HEK293 (cell line): ENCODE measurements around the gene TSPAN9.
A peak's percentile ranks its signal among the peaks of the same experiment; 100 is the strongest.

Source experiments
- CTCF ChIA-PET: fragments of 350-600 bp; formaldehyde crosslinking; extraction: SDS; loops from one replicate; lab custom pipeline; 2021; ENCODE audit warnings: antibody characterized with exemption; lab: Yijun Ruan, JAX
- POLR2A ChIA-PET: fragments of 300-600 bp; formaldehyde crosslinking; extraction: SDS; loops from one replicate; lab custom pipeline; 2020; ENCODE audit warnings: antibody characterized with exemption, inconsistent platforms; lab: Yijun Ruan, JAX
- H3K27ac ChIP-seq: fragments of 200-500 bp; sonication (Bioruptor generic); 2 replicates; pipeline ENCODE4 v1.5.1; 2014; ENCODE audit warnings: low read depth, low read length, control low read depth, inconsistent platforms; ENCODE audit errors: extremely low read depth
- H3K36me3 ChIP-seq, 2 experiments: fragments of 200-500 bp in 1 of 2; sonication (Bioruptor generic) in 1 of 2; 1 replicate in 1 of 2; 2 replicates in 1 of 2; pipeline ENCODE4 v1.5.1; 2014 to 2017; ENCODE audit warnings: inconsistent platforms in 2 of 2, low read length in 2 of 2; ENCODE audit not compliant: control insufficient read depth in 2 of 2, insufficient read depth in 1 of 2
- H3K4me1 ChIP-seq: fragments of 200-500 bp; sonication (Bioruptor generic); 2 replicates; pipeline ENCODE4 v1.5.1; 2014; ENCODE audit warnings: mild to moderate bottlenecking, low read length, inconsistent platforms; ENCODE audit not compliant: control insufficient read depth, insufficient read depth
- H3K4me3 ChIP-seq: 2 replicates; pipeline ENCODE4 v1.5.1; 2011; ENCODE audit warnings: low read depth, mild to moderate bottlenecking, control low read depth, low read length, moderate library complexity
- H3K9me3 ChIP-seq: fragments of 200-500 bp; sonication (Bioruptor generic); 2 replicates; pipeline ENCODE4 v1.5.1; 2014; ENCODE audit warnings: low read depth, low read length, inconsistent platforms; ENCODE audit not compliant: control insufficient read depth, insufficient read depth
- PATZ1 ChIP-seq: fragments of 450-650 bp; formaldehyde crosslinking; IDR thresholded peaks from 2 replicates; pipeline ENCODE4 v1.5.1; 2016; ENCODE audit warnings: missing biosample characterization, missing genetic modification characterization
- SP3 ChIP-seq: fragments of 450-650 bp; formaldehyde crosslinking; IDR thresholded peaks from 2 replicates; pipeline ENCODE4 v1.5.1; 2016; ENCODE audit warnings: missing biosample characterization, missing genetic modification characterization
- SP7 ChIP-seq: fragments of 450-650 bp; formaldehyde crosslinking; IDR thresholded peaks from 2 replicates; pipeline ENCODE4 v1.5.1; 2016; ENCODE audit warnings: missing biosample characterization, missing genetic modification characterization
- ZNF121 ChIP-seq: fragments of 450-650 bp; formaldehyde crosslinking; IDR thresholded peaks from 2 replicates; pipeline ENCODE4 v1.5.1; 2016; ENCODE audit warnings: missing biosample characterization, missing genetic modification characterization
- ZNF169 ChIP-seq: fragments of 450-650 bp; formaldehyde crosslinking; IDR thresholded peaks from 2 replicates; pipeline ENCODE4 v1.5.1; 2016; ENCODE audit warnings: missing biosample characterization, missing genetic modification characterization
- ZNF214 ChIP-seq: fragments of 450-650 bp; formaldehyde crosslinking; IDR thresholded peaks from 2 replicates; pipeline ENCODE4 v1.5.1; 2017; ENCODE audit warnings: missing biosample characterization, mild to moderate bottlenecking, missing genetic modification characterization, borderline replicate concordance
- ZNF335 ChIP-seq: fragments of 450-650 bp; formaldehyde crosslinking; conservative IDR thresholded peaks from 2 replicates; pipeline ENCODE4 v1.5.1; 2016; ENCODE audit warnings: missing biosample characterization, missing genetic modification characterization
- ZNF510 ChIP-seq: fragments of 450-650 bp; formaldehyde crosslinking; IDR thresholded peaks from 2 replicates; pipeline ENCODE4 v1.5.1; 2018; ENCODE audit warnings: mild to moderate bottlenecking, missing genetic modification characterization, missing biosample characterization; ENCODE audit not compliant: insufficient replicate concordance
- ZNF600 ChIP-seq: fragments of 450-650 bp; formaldehyde crosslinking; IDR thresholded peaks from 2 replicates; pipeline ENCODE4 v1.5.1; 2016; ENCODE audit warnings: missing biosample characterization, missing genetic modification characterization
- ZNF660 ChIP-seq: fragments of 450-650 bp; IDR thresholded peaks from 2 replicates; pipeline ENCODE4 v1.5.1; 2018; ENCODE audit warnings: missing biosample characterization, mild to moderate bottlenecking, missing genetic modification characterization
- ZNF664 ChIP-seq: fragments of 450-650 bp; formaldehyde crosslinking; IDR thresholded peaks from 2 replicates; pipeline ENCODE4 v1.5.1; 2016; ENCODE audit warnings: missing biosample characterization, missing genetic modification characterization
- ZNF777 ChIP-seq: fragments of 450-650 bp; formaldehyde crosslinking; IDR thresholded peaks from 2 replicates; pipeline ENCODE4 v1.5.1; 2017; ENCODE audit warnings: missing biosample characterization, missing genetic modification characterization, borderline replicate concordance
- ZNF843 ChIP-seq: fragments of 450-650 bp; formaldehyde crosslinking; IDR thresholded peaks from 2 replicates; pipeline ENCODE4 v1.5.1; 2016; ENCODE audit warnings: missing biosample characterization, missing genetic modification characterization
- ZSCAN30 ChIP-seq: fragments of 450-650 bp; IDR thresholded peaks from 2 replicates; pipeline ENCODE4 v1.5.1; 2018; ENCODE audit warnings: missing biosample characterization, mild to moderate bottlenecking, missing genetic modification characterization, moderate library complexity
- TF ChIP-seq, protein P1 (sequence below): fragments of 450-650 bp; IDR thresholded peaks from 2 replicates; pipeline ENCODE4 v1.5.1; 2018; ENCODE audit warnings: missing biosample characterization, missing genetic modification characterization
- TF ChIP-seq, protein P2 (sequence below): fragments of 450-650 bp; formaldehyde crosslinking; IDR thresholded peaks from 2 replicates; pipeline ENCODE4 v1.5.1; 2016; ENCODE audit warnings: missing biosample characterization, missing genetic modification characterization, borderline replicate concordance
- TF ChIP-seq, protein P3 (sequence below): fragments of 450-650 bp; formaldehyde crosslinking; conservative IDR thresholded peaks from 2 replicates; pipeline ENCODE4 v1.5.1; 2016; ENCODE audit warnings: low read depth, missing biosample characterization, missing genetic modification characterization

The TSPAN9 gene

DNA sequence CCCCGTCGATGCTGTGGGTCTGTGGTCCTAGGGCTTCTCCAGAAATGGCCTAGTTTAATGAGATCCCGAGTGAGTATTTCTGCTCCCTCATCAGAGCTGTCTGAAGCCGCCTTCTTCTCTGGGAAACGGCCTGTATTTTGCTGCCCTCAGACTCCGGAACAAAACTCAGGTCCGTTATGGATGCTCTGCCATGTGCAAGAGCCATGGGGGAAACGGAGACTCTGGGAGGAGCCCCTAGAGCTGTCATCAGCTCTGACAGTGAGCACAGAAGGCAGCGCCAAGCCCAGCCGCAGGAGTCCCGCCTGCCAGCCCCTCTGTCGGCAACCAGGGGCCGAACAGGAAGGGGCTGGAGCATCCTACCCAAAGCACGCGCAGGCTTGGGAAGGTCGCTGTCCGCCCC lies 221.4 kb downstream of the TSPAN9 start:
- CTCF ChIA-PET, result interaction anchor here (0.5 to 4.8 kb wide), 16 partner anchors 17 to 739 kb away, joined by 3 to 124 read pairs (median 7); no protein-coding TSS in a partner anchor
- Histone ChIP-seq H3K4me3 (no peak overlapping the region), H3K4me1 (no peaks in the 10 kb centered on the region; the same call in 1 of the 2 replicates), H3K9me3 (no peaks in the 10 kb centered on the region), H3K27ac (no peak overlapping the region), H3K36me3 (no peaks in the 10 kb centered on the region)
- TF ChIP-seq ZNF214 (tag by site-specific recombination), result no peak
- TF ChIP-seq ZNF843, result no peak
- TF ChIP-seq, protein P1, sequence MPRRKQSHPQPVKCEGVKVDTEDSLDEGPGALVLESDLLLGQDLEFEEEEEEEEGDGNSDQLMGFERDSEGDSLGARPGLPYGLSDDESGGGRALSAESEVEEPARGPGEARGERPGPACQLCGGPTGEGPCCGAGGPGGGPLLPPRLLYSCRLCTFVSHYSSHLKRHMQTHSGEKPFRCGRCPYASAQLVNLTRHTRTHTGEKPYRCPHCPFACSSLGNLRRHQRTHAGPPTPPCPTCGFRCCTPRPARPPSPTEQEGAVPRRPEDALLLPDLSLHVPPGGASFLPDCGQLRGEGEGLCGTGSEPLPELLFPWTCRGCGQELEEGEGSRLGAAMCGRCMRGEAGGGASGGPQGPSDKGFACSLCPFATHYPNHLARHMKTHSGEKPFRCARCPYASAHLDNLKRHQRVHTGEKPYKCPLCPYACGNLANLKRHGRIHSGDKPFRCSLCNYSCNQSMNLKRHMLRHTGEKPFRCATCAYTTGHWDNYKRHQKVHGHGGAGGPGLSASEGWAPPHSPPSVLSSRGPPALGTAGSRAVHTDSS (tag by site-specific recombination), result no peak
- TF ChIP-seq ZNF510 (tag by site-specific recombination), result no peak
- TF ChIP-seq, protein P2, sequence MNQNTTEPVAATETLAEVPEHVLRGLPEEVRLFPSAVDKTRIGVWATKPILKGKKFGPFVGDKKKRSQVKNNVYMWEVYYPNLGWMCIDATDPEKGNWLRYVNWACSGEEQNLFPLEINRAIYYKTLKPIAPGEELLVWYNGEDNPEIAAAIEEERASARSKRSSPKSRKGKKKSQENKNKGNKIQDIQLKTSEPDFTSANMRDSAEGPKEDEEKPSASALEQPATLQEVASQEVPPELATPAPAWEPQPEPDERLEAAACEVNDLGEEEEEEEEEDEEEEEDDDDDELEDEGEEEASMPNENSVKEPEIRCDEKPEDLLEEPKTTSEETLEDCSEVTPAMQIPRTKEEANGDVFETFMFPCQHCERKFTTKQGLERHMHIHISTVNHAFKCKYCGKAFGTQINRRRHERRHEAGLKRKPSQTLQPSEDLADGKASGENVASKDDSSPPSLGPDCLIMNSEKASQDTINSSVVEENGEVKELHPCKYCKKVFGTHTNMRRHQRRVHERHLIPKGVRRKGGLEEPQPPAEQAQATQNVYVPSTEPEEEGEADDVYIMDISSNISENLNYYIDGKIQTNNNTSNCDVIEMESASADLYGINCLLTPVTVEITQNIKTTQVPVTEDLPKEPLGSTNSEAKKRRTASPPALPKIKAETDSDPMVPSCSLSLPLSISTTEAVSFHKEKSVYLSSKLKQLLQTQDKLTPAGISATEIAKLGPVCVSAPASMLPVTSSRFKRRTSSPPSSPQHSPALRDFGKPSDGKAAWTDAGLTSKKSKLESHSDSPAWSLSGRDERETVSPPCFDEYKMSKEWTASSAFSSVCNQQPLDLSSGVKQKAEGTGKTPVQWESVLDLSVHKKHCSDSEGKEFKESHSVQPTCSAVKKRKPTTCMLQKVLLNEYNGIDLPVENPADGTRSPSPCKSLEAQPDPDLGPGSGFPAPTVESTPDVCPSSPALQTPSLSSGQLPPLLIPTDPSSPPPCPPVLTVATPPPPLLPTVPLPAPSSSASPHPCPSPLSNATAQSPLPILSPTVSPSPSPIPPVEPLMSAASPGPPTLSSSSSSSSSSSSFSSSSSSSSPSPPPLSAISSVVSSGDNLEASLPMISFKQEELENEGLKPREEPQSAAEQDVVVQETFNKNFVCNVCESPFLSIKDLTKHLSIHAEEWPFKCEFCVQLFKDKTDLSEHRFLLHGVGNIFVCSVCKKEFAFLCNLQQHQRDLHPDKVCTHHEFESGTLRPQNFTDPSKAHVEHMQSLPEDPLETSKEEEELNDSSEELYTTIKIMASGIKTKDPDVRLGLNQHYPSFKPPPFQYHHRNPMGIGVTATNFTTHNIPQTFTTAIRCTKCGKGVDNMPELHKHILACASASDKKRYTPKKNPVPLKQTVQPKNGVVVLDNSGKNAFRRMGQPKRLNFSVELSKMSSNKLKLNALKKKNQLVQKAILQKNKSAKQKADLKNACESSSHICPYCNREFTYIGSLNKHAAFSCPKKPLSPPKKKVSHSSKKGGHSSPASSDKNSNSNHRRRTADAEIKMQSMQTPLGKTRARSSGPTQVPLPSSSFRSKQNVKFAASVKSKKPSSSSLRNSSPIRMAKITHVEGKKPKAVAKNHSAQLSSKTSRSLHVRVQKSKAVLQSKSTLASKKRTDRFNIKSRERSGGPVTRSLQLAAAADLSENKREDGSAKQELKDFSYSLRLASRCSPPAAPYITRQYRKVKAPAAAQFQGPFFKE, result no peak
- peak; percentile 91 for TF ChIP-seq ZNF600
- POLR2A ChIA-PET, result no interaction called here

DNA sequence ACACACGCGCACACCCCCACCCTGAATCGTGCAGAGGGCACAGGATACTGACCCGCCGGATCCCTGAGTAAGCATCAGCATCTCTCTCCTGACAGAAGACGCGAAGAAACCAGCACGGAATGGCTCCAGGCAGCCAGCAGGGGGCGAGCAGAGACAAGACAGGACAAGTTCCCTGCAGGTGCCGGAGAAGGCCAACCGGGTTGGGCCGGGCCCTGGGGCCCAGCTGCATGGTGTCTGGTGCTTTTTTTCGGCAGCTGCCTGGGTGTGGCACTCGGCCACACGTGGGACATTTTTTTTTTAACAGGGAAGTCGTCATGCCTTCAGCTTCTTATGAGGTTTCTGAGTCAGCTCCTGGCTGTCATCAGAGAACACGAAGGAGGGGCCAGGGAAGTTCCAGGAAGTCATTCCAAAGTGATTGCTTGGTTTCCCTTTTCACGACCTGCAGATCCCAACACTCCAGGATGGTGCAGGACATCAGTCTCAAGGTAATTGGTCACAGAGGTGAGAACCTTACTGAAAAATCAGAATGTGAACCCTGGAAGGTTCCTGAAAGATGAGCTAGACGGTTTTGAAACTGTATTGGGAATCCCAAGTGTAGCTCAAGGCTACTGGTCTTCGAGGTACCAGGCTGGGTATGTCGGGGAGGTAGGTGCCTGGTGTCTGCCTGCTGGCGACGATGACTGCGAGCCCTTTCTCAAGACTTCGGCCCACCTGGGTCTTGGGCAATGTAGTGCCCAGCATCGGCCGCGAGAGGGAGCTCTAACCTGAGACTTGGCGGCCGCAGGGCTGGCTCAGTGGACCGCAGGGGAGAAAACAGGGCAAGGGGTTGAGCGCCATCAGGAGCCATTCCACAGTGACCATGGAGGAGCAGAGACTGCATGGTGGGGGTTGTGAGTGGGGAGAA lies 223.0 kb downstream of the TSPAN9 start:
- no peaks in the 10 kb centered on the region for H3K36me3 ChIP-seq
- ChIA-PET POLR2A (interaction anchor here (0.6 to 1.1 kb wide), 2 partner anchors 352 to 504 kb away, joined by 3 to 4 read pairs; no protein-coding TSS in a partner anchor), CTCF (interaction anchor here (0.5 to 4.8 kb wide), 143 partner anchors 8 to 995 kb away, joined by 3 to 124 read pairs (median 4); no protein-coding TSS in a partner anchor)
- no peaks in the 10 kb centered on the region; the same call in 1 of the 2 replicates for H3K4me1 ChIP-seq
- H3K9me3 ChIP-seq, result no peaks in the 10 kb centered on the region
- no peak overlapping the region for H3K4me3 ChIP-seq
- H3K27ac ChIP-seq, result peak overlapping the region; percentile 27; the same call in 1 of the 2 replicates
- TF ChIP-seq, protein P3, sequence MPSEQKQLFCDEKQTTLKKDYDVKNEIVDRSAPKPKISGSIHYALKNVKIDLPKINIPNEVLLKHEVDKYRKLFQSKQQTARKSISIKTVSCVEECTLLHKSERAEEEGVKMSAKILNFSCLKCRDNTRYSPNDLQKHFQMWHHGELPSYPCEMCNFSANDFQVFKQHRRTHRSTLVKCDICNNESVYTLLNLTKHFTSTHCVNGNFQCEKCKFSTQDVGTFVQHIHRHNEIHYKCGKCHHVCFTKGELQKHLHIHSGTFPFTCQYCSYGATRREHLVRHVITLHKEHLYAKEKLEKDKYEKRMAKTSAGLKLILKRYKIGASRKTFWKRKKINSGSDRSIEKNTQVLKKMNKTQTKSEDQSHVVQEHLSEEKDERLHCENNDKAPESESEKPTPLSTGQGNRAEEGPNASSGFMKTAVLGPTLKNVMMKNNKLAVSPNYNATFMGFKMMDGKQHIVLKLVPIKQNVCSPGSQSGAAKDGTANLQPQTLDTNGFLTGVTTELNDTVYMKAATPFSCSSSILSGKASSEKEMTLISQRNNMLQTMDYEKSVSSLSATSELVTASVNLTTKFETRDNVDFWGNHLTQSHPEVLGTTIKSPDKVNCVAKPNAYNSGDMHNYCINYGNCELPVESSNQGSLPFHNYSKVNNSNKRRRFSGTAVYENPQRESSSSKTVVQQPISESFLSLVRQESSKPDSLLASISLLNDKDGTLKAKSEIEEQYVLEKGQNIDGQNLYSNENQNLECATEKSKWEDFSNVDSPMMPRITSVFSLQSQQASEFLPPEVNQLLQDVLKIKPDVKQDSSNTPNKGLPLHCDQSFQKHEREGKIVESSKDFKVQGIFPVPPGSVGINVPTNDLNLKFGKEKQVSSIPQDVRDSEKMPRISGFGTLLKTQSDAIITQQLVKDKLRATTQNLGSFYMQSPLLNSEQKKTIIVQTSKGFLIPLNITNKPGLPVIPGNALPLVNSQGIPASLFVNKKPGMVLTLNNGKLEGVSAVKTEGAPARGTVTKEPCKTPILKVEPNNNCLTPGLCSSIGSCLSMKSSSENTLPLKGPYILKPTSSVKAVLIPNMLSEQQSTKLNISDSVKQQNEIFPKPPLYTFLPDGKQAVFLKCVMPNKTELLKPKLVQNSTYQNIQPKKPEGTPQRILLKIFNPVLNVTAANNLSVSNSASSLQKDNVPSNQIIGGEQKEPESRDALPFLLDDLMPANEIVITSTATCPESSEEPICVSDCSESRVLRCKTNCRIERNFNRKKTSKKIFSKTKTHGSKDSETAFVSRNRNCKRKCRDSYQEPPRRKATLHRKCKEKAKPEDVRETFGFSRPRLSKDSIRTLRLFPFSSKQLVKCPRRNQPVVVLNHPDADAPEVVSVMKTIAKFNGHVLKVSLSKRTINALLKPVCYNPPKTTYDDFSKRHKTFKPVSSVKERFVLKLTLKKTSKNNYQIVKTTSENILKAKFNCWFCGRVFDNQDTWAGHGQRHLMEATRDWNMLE, result no peak; the same call in 1 of the 2 replicates
- TF ChIP-seq SP3 (tag by site-specific recombination) (peak; percentile 50), ZNF777 (tag by site-specific recombination) (no peak), ZNF660 (tag by site-specific recombination) (peak; percentile 68; the same call in 1 of the 2 replicates), ZNF664 (no peak), ZNF121 (tag by site-specific recombination) (no peak), ZNF335 (peak; percentile 83), ZNF169 (tag by site-specific recombination) (no peak), ZSCAN30 (peak; percentile 82), SP7 (tag by site-specific recombination) (peak; percentile 43; the same call in 1 of the 2 replicates), PATZ1 (tag by site-specific recombination) (peak; percentile 63)
